GM12874 (cell line): ENCODE data around the gene USP8.

ENCODE experiments used
- CTCF ChIP-seq: IDR thresholded peaks from 2 replicates; pipeline ENCODE4 v1.5.1; 2011; ENCODE audit warnings: low read depth, mild to moderate bottlenecking, control low read depth, low read length, moderate library complexity; ENCODE audit not compliant: insufficient read depth

USP8 gene

DNA sequence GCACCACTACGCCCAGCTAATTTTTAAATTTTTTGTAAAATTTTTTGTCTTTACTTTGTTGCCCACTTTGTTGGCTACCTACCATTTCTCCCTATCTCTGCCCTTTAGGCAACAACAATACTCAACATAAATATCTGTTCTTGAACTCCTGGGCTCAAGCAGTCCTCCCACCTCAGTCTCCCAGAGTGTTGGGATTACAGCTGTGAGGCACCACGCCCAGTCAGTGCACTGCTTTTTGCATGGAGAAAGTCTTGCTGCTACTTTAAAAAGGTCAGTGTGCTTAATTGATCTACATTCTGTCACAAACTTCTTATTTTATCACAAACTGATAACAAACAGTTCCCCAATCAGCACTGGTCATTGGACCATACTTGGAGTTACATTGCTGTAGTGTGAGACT is 8.0 kb downstream of the USP8 start:
- TF ChIP-seq CTCF, result no peak

GRCh38 chr15:50435772-50436171 is 11.6 kb downstream of the USP8 start:
- TF ChIP-seq CTCF, result no peak

- no peak for TF ChIP-seq CTCF
Measured at GRCh38 chr15:50438251-50438650, 14.0 kb downstream of the USP8 start.

DNA sequence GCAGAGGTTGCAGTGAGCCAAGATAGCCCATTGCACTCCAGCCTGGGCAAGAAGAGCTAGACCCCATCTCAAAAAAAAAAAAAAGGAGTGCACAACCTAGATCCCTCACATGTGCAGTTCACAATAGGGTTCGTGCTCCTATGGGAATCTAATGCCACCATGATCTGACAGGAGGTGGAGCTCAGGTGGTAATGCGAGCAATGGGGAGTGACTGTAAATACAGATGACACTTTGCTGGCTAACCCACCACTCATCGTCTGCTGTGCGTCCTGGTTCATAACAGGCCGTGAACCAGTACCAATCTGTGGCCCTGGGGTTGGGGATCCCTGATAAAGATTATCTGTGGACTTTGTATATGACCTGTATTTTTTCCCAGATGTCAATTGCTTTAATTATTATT is 16.7 kb downstream of the USP8 start:
- no peak for TF ChIP-seq CTCF

- no peak for TF ChIP-seq CTCF
Measured at GRCh38 chr15:50452927-50453326, 28.7 kb downstream of the USP8 start.

GRCh38 chr15:50458348-50459112 is 34.3 kb downstream of the USP8 start:
- no peak for TF ChIP-seq CTCF

GRCh38 chr15:50463423-50464358 is 39.5 kb downstream of the USP8 start:
- TF ChIP-seq CTCF, result no peak
